NCI-H187 (cell line): ENCODE results near the gene AMFR.

Experiments used
- DNase-seq, 2 experiments: peaks; one replicate each; lab custom pipeline; 2025; lab: John Stamatoyannopoulos, UW

AMFR gene

DNA sequence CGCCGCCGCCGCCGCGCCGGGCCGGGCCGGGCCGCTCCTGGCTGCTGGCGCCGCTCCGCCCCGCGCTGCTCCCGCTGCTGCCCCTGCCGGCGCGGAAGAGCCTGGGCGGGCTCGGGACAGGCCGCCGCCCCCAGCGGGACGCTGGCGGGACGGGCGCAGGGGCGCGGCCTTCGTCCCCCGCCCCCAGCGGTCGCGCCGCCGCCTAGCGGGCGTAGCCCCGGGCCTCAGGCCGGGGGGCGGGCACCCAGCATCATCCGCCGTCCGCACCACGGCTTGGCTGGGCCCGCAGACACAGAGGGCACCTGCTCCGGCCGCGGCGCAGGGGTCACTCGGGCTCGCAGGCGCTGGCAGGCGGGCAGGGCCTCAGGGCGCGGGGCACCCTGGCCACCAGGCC is at the start of gene AMFR:
TSS of gene AMFR (minus strand) at position 107 of the 394 bp plus-strand sequence. CDS start 218 bp downstream, outside the sequence.
- peak in 1 of 2 experiments; percentile 16 for DNase-seq

DNA sequence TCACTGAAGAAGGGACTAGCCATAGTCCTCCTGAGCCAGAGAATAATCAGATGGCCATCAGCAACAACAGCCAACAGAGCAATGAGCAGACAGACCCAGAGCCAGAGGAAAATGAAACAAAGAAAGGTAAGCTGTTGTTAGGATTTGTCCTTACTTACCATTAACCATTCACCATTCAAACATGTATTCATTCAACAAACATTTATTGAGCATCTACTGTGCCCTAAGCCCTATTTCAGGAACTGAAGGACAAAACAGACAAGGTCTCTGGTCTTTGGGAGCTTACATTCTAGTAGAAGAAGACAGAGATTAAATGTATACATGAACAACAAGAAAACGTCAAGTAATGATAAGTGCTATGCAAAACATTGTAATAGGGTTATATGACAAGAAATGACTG is 45.3 kb upstream of the AMFR start:
- no peak for DNase-seq

DNA sequence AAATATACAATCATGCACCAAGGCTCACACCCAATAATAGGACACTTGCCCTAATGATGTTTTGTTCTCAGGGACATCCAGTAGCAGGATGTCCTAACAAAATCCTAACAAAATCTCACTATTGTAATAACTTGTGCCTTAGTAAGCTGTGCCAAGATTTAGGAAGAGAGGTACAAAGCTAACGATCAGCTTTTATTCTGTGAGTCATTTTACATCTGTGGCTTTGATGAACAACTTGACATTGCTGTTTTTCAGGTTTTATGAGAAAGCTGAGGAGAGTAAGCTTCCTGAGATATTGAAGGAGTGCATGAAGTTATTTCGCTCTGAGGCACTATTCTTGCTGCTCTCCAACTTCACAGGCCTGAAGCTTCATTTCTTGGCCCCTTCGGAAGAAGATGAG is 44.9 kb upstream of the AMFR start:
- DNase-seq: no peak

DNA sequence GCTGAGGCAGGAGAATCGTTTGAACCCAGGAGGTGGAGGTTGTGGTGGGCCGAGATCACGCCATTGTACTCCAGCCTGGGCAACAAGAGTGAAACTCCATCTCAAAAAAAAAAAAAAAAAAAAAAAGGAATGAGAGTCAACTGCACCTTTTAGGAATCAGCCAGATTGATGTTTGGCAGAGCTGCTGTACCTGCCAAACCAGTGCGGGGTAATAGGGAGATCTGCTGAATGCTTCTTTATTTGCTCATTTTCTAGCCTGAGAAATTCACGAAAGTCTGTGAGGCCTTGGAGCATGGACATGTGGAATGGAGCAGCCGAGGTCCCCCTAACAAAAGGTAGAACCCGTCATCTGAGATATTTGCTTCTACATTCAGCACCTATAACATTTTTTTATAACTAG is 44.4 kb upstream of the AMFR start:
- no peak for DNase-seq

DNA sequence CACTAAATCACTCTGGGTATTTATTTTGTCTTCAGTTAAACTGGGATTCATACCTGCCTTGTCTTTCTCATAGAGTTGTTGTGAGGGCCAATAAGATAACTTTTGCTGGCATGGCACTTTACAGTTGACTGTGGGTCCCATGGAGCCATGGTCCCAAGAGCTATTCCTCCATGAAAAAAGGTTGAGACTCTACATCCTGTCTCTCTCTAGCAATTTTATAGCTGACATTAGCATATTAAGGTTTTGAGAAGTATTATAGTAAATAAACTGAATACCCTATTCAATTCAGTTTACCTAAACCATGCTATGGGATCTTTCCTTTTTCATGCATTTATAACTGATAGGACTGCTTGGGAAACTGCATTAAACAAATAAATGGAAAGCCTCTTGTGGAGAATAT is 43.5 kb upstream of the AMFR start:
- no peak for DNase-seq

DNA sequence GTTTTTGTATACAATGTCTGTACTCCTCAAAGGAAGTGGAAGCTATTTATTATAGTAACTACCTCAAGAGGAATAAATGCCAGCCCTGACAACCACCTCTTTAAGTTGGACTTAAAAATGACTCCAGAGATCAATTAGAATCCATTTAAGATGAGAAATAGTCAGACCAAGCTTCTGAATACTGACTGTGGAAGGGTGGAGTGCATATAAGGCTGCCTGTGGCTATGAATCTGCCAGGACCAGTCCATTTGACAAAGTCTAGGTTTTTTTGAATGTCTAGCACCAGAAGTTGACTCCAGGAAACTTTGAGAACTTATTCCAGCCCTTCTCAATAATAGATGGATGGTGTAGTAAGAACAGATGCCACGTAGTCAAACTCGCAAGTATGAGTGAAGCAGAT is 41.0 kb upstream of the AMFR start:
- DNase-seq: no peak

DNA sequence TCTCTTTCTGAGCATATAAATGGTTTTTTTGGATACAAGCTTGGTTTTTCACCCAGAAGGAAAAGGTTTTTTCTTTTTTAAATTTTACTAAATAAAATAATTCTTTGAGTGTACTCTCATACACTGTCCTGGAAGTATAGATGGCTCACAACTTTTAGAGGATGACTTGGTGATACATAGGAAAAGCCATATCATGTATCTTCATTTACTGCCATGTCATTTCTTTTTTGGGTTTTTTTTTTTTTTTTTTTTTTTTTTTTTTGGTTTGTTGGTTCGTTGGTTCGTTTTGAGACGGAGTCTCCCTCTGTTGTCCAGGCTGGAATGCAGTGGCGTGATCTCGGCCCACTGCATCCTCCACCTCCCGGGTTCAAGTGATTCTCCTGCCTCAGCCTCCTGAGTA is 37.8 kb upstream of the AMFR start:
- no peak for DNase-seq

DNA sequence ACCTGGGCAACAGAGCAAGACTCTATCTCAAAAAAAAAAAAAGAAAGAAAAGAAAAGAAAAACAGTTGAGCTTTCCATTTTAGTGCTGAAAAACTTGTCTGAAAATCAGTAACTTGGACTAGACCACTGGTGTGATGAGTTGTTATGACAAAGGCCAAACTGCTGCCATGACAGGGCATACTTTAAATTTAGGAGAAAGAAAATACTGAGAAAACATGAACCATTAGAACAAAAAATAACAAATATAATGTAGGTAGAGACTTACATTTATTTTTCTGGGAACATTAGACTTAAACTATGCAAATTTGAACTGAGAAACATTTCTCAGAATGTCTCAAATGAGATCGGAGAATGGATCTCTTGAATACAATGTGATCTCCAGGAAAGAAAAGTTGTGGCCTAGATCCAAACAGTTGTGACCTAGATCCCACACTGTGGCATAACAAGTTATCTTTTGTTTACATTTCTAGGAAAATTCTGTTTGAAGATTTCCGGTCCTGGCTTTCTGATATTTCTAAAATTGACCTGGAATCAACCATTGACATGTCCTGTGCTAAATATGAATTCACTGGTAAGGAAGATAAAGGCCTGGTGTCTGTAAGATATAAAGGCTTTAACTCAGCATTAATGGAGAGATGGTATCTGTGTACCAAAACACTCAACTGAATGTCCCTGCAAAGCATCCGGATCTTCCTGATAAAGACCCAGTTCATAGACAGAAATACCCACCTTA is 36.9 kb upstream of the AMFR start:
- DNase-seq: no peak

DNA sequence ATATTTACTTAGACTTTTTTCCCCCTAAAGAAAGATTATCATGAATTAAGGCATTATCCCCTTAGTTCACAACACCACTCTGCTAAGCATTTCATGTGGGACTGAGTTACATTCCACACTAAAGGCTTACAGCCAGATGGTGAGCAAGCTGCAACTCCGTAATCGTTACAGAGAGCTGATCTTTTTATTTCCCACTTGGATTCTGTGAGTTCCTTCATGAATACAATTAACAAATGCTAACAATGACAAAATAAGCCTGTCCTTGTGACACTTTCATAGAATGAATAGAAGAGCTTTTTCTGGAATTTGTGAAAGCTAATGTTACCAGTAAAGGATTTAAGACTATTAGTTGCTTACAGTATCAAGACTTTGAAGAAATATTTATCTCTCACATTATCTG is 34.8 kb upstream of the AMFR start:
- no peak for DNase-seq

DNA sequence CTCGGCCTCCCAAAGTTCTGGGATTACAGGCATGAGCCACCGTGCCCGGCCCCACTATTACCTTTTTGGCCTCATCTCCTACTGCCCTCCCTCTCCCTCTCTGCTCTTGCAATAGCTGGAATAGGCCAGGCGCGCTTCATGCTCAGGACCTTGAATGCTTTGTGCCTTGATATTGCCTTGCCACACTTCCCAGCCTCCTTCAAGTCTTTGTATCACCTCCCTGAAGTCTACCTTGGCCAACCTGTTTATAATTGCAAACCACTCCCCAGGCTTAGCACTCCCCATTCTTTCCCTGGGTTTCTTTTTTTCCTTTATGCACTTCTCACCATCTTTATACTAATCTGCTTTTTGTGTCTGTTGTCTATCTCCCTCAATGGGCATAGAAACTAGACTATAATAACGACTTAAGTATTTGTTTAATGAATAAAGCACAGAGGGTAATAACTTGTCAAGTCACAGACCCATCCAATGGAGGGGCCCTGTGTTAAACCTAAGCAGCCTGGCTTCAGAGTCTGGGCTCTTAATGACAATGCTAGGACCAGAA is 32.7 kb upstream of the AMFR start:
- no peak for DNase-seq

DNA sequence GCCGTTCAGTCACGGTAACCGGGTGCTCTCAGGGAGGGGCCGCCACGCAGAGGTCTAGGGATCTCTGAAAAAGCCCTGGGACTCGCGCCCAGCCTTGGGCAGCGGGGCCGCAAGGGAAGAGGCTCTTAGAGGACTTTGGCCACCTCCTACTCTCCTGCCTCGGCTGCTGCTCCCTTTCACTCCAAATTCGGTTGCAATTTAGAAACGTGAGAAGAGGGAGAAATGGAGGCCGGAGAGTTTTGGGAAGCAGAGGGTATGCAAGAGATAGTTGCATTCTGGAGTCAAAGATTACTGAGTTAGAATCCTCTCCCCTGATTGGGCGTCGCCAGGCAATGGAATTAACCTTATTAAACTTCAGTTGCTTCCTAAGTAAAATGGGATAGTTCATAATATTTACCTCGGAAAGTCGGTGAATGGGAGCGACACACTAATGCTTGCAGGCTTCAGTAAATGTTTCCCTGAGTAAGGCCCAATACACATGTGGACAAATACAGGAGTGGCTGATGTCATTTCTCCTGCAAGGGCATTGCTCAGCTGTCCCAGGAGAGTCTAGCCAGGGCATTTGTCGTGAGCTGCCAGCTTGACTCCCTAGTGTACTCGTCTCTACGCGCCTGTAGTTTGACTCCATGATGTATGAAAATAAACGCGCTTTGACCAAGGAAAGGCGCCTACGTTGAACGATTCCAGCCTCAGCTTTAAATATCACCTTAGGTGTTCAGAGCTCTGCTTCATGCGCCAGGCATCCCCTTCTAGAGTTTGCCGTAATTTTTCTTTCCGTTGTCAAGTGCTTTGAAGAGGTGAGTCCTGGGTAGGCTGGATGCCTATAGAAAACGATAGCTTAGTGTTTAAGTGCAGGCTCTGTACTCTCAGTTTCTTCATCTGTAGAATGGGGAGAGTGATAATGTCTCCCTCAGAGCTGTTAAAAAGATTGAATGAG is 26.7 kb upstream of the AMFR start:
- no peak for DNase-seq

DNA sequence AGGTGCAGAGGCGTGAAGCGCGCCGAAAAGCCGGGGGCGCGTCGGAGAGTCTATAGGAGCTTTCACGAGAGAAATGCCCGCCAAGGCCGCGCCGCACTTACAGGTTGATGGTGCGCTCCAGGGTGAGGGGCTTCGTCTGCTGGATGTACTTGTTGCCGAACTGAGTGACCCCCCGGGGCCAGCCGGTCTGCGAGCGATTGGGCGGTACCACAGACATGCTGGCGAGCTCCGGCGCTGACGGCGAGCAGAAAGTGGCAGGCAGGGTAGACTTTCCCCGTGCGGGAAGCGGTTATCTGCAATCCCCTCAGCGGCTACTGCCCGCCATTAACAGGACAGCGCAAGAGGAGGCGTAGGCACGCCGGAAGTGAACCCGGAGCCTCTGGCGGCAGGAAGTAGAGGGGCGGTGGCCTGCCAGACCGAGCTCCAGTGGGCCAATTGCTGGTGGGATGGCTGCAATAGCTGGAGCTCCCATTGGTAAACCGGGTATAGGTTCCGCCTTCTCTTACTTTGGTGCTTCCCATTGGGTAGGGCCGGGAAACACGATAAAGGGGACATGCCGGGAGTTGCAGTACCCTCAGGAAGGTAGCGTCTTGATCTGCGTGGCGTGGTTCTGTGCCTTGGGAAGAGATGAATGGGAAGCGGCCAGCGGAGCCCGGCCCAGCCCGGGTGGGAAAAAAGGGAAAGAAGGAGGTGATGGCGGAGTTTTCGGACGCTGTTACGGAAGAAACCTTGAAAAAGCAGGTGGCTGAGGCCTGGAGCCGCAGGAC is 25.8 kb upstream of the AMFR start, which contains the start of the genes NUDT21 and OGFOD1:
TSS of gene NUDT21 (minus strand) at position 347 of the 767 bp plus-strand sequence. CDS start at position 217, 130 bp downstream.
TSS of gene OGFOD1 (plus strand) at position 569 of the 767 bp plus-strand sequence. CDS start at position 628, 59 bp downstream.
- DNase-seq: peak; percentile 10 to 84

DNA sequence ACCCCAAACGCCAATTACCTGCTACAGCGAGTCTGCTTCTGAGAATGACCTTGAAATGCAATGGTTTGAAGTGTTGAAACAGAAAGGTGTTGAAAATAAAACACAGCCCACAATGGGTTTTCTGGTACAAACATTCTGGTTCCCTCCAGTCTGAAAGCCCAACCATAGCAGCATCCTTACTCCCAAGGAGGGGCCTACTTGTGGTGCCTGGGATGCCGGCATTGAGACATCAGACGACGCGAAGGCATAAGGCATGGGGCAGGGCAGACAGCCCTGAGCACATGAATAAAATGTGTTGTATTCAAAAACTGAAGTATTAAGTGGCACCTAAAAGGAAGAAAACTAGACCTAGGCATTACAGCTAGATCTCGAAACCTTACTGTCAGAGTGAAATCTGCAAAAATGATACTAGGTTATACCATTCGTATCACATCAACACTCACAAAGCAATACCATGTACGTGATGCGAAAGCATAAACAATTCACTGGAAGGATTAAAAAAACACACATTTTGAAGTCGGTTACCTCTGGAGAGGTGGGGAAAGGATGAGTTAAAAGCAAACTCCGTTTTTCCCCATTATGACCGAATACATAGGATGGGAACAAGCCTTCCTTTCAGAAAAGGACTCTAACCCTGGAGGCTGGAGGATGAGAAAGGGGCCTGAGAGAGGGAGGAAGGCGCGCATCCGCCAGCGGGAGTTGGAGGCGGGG is 25.1 kb upstream of the AMFR start:
- no peak for DNase-seq

DNA sequence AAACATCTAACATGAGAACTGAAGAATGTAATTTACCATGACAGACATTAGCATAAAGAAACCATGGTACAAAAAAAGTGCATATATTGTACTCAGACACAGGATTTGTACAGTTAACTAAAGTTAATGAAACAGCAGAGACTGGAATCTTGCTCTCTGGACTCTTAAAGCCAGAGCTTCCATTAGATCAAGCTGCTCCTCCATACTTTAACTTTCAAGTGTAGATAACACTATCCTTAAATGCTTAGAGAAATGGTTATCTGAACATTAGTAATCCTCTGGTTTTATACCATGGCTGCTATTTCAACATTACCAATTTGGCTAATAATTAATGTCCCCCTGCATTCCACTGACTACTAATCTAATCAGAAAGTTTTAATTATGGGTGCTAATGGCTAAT is 22.7 kb upstream of the AMFR start:
- no peak for DNase-seq

DNA sequence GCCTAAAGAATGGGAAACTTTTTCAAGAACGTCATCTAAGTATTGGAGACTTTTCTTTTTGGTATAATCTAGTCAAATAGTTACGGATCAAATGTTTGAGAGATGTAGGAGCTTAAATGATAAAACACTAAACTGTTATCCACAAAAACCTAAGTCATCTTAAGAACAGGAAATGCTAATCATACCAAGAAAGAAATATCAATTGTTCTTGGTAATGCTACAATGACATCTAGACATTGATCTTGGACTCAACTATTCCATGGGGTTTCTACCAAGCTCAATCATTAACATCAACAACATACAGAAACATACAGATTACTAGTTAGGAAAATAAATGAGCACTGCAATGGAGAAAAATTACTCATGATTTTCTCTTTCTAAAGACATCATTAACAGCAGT is 21.9 kb upstream of the AMFR start:
- no peak for DNase-seq

DNA sequence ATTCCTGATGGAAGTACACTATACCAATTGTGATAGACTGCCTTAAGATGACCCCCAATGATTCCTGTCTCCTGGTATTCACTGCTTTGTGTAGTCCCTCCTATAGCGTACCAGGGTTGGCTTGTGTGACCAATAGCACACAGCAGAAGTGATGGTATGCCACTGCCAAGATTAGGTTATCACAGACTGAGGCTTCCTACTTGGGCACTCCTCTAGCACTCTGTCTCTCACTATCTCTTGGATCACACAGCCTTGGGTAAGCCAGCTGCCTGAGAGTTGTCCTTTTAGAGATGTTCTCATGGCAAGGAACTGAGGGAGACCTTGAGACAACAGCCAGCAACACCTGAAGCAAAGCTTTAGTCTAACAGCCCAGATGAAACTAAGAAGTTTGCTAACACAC is 12.7 kb upstream of the AMFR start:
- DNase-seq: no peak

DNA sequence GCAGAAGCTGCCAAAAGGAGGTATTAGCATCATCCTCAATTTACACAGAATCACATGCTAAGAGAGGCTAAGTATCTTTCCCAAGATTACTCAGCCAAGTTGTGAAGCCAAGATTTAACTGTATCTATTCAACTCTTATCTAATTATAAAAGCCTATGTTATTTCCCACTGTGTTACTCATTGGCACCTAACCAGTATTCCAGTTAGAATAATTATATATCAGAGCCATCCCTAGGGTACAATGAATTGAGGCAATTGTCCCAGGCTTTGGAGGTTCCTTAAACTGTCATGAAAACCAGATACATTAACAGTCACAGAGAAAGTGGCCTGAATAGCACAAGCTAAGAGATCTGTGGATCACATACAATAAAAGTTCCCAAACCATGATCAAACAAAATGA is 10.9 kb upstream of the AMFR start:
- DNase-seq: no peak

DNA sequence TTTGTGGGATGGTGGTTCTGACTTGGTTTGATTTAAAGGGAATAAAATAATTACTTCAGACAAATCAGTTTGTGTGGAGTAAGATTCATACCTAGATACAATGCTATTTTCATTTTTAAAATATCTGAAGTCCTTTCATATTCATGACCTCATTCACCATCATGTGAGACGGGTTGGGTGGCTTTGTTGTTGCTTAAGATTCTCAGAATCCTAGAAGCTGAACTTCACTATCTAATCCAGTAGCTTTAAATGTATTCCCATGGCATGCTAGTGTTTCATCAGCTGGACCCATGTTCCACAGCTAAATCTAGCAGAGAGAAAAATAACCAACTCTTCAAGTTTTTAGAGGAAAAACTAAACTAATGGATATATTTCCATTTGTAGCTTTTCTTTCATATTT is 2.7 kb upstream of the AMFR start:
- DNase-seq: no peak

DNA sequence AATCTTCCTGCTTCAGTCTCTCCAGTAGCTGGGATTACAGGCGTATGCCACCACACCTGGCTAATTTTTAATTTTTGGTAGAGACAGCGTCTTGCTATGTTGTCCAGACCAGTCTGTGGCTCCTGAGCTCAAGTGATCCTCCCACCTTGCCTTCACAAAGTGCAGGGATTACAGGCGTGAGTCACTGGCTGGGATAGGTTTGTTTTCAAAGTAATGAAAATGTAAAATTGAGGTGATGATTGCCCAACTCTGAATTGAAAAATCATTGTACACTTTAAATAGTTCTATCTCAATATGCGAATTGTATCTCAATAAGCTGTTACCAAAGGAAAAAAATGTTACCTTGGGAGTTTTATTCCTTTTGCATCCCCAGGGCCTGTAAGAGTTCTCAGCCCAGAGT is 1.2 kb upstream of the AMFR start:
- DNase-seq: no peak

DNA sequence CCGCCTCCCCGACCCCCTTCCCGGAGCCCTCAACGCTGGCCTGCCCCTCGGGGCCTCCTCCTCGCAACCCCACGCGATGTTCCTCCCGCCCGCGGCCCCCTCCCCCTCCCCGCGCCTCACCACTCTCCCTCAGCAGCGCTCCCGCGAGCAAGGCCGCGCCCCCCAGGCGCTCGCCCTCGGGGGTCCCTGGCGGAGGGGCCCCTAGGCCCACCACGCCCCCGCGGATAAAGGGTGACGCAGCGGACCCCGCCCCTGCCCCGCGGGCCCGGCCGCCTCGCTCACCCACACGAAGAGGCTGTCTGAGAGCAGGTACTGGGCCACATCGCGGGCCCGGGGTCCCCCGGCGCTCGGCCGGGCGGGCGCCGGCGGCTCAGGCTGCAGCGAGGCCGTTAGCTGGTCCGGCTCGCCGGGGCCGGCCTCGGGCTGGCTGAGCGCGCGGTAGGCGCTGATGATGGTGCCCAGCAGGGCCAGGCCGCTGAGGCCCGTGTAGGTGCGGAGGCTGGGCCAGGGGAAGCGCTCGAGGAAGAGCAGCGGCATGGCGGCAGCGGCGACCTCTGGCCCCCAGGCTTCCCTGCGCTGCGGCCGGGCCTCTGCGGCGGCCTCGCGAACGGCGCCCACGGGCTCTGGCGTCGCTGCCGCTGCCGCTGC is 430 bp downstream of the AMFR start:
- no peak for DNase-seq

DNA sequence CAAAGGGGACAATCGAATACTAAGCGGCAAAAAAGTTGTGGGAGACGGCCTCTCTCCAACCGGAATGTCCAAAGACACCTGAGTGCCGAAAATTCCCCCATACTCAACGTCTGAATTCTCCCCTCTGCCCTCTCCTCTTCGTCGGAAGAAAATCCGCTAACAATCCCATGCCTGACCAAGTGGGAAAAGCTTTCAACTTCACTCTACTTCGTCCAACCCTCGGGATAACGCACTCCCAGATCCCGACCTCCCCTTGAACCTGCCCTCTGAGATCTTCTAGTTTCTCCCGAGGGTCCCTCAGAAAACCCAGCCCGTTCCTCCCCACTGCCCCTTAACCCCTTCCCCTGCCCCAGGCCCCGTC is 961 bp downstream of the AMFR start:
- DNase-seq: no peak
